Measurements from ENCODE around the gene USP16. TPM values are rescaled to one million over a fixed set of nuclear protein-coding genes. Genes with fewer than 3 reads are reported as not detected.

The USP16 gene
- polyA plus RNA-seq, 3 donors: 45.9 to 55.5 (median 53.1) TPM

- DNase-seq: no peak
These were observed 54.6 kb downstream of the USP16 start for GRCh38 chr21:29078869-29079767.

- DNase-seq: no peak
These were observed 56.0 kb downstream of the USP16 start for GRCh38 chr21:29080454-29080941.

GRCh38 chr21:29082046-29082815, 57.8 kb downstream of the USP16 start:
- no peak for DNase-seq

GRCh38 chr21:29083306-29083705, 58.8 kb downstream of the USP16 start:
- DNase-seq: no peak

GRCh38 chr21:29084372-29084771, 59.9 kb downstream of the USP16 start:
- no peak for DNase-seq

GRCh38 chr21:29085106-29085752, 60.8 kb downstream of the USP16 start:
- DNase-seq: no peak

GRCh38 chr21:29091033-29091432, 66.6 kb downstream of the USP16 start:
- DNase-seq: no peak

- DNase-seq: no peak
These were observed 67.9 kb downstream of the USP16 start for GRCh38 chr21:29092102-29092959.

GRCh38 chr21:29096218-29097015, 71.9 kb downstream of the USP16 start:
- DNase-seq: no peak

GRCh38 chr21:29098156-29098555, 73.7 kb downstream of the USP16 start:
- no peak for DNase-seq

GRCh38 chr21:29102791-29103257, 78.4 kb downstream of the USP16 start:
- DNase-seq: no peak

Other genes starting within 250 kb of the USP16 start
- 10 to 100 TPM; 28.0 to 38.5 (median 38.2) TPM for gene LTN1, start 31.8 kb upstream of the USP16 start, polyA plus RNA-seq (ENCODE audit: insufficient read length in 3 of 3)
- gene RWDD2B, start 5.3 kb upstream of the USP16 start, polyA plus RNA-seq (ENCODE audit: insufficient read length in 3 of 3): 10 to 100 TPM; 18.0 to 20.4 (median 19.0) TPM
- 100 to 1,000 TPM; 220 to 292 (median 247) TPM for gene CCT8, start 49.0 kb downstream of the USP16 start, polyA plus RNA-seq (ENCODE audit: insufficient read length in 3 of 3)
- 1 to 10 TPM; 5.5 to 7.0 (median 6.4) TPM for gene MAP3K7CL, start 106.0 kb downstream of the USP16 start, polyA plus RNA-seq (ENCODE audit: insufficient read length in 3 of 3)

Data from renal pelvis (tissue), 4 donors.